GM18861 (cell line): ENCODE data around the gene UNC5C.
A peak's percentile ranks its signal among the peaks of the same experiment; 100 is the strongest.

Source experiments
- ATAC-seq: cut with Tn5 transposase; IDR thresholded peaks from one replicate; pipeline ENCODE4 v1.9.1; 2021; ENCODE audit not compliant: unreplicated experiment

Gene UNC5C

DNA sequence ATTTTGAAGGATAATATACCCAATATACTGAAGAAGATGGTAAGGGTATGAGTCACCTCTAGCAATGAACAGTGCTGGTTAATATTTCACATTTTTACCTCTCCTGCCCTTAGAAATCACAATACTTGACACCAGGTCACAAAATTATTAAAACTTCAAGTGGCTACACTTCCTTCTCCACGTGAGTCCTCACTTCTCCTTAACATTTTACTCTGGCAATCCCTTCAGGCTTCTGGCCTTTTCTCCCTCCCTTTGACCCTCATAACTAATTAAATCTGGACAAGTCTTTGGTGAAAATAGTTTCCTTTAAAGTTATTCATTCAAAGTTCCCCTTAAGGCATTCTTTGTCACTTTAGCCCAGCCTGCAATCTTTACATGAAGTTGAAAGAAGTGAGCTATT lies 190.4 kb downstream of the UNC5C start:
- no peak for ATAC-seq

DNA sequence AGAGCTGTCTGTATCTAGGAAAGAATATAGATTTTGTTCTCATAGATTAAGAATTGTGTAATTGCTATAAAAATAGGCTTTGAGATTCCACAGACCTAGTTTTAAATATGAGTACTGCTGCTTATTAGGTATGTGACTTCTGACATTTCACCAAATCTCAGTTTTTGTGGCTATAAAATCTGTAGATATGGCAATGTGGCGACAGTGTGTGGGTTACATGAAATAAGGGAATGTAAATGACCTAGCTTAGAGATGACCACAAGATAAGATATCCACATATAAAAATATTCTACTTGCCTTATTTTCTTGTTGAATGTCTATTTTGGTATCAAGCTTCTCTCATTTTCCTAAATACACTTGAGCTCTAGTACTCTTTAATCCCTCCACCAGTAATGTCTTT lies 193.8 kb downstream of the UNC5C start:
- ATAC-seq, result no peak

DNA sequence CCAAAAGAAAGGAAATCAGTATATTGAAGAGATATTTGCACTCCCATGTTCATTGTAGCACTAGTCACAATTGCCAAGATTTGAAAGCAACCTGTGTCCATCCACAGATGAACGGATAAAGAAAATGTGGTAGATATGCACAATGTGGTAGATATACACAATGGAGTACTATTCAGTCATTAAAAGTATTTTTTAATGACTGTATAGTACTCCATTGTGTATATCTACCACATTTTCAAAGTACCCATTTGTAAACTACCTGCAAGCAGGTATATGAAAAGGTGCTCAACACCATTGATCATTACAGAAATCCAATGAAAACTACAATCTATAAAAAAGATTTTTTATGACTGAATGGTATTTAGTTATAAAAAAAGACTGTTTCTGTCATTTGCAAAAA lies 200.4 kb downstream of the UNC5C start:
- no peak for ATAC-seq

DNA sequence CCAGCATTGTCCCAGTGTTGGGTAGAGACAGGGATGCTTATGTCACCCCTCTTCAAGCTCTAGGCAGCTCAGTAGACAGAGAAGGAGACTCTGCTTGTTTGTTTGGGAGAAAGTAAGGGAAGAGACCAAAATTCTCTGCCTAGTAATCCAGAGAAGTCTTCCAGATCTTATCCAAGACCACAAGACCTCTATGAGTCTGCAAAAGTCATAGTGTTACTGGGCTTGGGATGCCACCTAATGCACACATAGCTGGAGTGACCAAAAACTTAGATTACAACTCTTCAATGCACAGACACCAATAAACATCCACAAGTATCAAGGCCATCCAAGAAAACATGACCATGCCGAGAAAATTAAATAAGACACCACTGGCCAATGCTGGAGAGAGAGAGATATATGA lies 205.5 kb downstream of the UNC5C start:
- ATAC-seq, result no peak

DNA sequence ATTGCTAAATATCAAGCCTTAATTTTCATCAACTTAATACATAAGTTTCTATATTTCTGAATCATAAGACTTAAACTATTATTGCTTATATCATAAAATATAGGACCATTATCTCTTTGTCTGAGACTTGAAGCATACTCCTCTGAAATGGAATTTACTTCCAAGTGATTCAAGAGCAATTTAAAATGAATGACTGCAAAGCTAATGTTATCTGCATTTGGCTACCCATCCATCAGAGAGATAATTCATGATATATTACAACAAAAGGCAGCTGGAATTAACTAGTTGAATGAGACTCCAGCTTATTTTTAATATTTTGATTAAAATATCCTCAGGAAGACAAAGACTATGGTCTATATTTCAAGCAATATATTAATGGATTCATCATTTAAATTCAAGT lies 208.6 kb downstream of the UNC5C start:
- ATAC-seq, result no peak

DNA sequence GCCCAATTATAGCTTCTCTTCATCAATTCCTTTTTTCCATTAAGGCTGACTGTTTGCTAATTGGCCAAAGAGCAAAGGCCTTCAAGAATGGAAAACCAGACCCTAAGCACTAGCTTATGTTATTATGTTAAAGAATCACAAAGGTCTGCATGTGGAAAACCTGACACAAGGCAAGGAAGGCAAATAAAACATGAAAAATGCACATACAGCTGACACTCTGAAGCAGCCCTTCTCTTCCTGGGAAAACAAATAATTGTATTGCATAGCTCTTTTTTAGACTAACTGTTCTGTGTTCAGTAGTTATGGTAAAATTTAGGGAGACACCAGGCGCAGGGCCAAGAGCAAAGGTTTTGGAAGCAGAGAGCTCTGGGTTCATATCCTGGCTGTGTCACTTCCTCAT lies 223.1 kb downstream of the UNC5C start:
- no peak for ATAC-seq

DNA sequence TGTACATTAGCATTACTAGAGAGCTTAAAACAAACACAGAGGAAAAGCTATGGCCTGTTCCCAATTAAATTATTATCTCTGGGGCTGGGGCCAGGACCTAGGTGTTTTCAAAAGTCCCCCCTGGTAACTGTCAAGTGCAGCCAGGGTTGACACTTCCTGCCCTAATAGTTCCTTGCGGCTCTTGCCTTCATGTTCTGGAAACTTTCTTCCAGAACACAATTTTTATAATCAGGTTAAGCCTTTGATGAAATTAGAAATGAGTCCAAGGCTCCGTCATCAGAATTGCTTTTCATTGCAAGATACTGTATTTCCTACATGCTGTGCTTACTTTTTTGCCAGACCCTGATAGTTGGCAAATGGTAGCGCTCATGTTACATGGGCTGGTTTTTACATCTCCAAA lies 229.6 kb downstream of the UNC5C start:
- no peak for ATAC-seq

DNA sequence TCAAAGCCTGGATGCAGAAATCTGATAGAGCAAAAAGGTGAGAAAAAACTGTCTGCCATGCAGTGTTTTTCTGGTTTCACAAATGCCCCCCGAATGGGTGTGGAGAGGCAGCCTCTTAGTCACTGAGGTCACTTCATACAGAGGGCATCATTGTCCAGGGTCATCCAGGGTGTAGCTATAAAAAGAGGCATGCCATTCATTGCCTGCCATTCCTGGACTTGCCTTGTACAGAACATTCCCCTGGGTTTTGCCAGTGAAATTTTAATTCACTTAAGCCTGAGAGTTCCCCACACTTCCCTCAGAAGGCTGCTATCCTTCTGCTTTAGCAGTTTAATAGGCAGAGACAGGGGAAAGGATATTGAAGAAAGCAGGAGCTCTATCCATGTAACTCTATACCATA lies 230.3 kb downstream of the UNC5C start:
- no peak for ATAC-seq

DNA sequence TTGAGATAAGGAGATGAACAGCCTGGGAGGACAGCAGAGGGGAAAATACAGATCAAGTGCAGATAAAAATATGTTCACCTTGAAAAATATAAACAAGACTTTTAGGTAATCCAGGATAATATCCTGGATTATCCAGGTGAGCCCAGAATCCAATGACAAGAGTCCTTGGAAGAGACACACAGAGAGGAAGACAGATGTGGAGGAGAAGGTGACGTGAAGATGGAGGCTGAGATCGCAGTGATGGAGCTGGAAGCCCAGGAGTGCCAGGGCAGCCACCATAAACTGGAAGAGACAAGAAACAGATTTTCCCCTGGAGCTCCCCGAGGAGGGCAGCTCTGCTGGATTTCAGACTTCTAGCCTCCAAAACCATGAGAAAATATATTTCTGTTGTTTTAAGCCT lies 230.7 kb downstream of the UNC5C start:
- no peak for ATAC-seq

DNA sequence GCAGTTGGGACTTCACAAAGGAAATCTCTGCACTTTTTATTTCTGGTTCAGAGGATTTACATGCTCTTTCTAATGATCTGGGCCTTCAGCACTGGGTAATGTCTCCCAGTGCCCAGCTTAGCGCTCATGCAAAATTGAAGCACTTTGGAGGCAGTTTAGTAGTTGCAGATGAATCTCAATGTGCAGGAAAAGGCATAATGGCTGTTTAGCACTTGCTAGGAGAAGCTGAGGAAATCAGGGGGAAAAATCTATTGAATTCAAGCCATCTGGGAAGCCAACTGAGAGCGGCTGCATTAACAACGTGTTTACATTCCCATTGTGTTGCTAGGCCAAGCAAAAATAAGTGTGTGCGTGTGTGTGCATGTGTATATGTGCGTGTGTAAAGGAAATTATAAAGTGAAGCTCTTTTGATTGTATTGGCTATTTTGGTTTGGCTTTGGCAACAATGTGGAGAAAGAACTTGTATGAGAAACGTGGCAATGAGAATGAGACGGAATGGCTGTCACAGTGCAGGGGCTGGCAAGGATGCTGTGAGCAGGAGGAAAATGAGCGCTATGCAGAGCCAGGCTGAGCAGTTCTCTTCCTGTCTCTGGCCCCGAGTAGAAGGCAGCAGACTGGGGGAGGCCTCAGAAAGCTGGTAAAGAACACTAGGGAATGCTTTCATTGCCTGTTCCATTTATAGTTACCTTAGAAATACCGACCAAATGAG lies 231.5 kb downstream of the UNC5C start:
- ATAC-seq, result no peak

DNA sequence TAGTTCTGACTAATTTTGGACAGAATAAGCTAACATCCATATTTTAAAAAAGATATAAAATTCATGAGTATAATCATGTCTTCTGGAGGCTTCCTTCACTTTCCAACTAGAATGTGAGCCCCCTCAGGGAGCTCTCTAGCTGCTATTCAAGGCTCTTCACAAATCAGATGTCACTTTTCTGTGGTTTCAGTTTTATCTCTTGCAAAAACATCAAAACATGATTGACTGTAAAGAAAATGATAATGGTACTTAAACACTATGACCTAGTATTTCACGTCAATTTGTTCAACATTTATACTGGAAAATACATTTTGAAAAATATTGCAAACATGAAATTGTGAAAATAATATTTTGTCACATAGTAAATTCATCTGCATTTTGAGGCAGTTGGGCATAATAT lies 234.2 kb downstream of the UNC5C start:
- no peak for ATAC-seq

DNA sequence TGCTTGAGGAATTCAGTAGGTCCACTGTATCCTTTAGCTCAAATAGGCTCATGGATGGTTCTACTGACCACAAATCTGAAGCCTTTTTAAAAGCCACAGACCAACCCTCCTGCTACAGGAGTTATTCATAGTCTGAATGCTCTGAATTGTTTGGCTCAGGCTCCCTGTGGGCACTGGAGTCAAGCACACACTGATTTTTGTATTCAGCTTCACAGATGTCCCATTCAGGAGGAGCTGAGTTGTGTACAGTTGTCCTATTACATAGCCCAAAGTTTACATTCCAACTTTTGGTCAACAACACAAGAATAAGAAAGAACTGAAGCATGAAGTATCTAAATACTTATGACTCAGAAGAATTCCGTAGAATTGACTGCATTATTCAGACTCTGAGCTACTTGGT lies 243.9 kb downstream of the UNC5C start:
- ATAC-seq, result no peak

DNA sequence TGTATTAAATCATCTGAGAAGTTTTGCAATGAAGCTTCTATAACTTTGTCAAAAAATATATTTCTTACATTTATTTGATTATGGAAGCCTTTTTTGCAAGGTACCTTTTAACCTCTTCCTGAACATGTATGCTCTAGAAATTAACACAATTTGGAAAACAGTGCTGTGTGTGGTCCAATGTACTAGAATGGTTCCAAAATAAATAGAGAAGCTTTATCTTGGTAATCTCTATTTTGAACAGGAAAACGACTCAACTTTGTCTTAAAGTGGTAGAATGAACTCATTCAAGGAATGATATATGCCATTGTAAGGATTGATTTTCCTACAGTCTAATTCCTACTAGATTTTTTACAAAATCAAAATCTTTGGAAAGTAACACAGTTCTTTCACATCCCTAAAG lies 248.5 kb downstream of the UNC5C start:
- no peak for ATAC-seq

DNA sequence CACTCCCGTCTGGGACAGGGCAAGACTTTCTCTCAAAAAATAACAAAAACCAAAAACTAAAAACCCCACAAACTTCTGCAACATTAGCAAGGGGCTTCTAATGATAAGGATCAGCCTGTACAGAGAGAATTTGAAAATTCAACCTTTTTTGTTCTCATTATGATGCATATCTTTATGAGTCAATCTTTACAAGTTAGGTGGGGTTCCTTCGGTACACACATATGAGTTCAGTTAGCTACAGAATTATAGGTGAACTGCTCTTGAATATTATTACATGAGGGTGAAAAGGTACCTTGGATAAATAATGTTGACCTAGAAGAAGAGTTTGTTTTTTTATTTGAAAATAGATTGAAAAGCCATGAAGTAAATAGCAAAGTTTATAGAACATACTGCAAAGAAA lies 252.7 kb downstream of the UNC5C start:
- ATAC-seq, result no peak

DNA sequence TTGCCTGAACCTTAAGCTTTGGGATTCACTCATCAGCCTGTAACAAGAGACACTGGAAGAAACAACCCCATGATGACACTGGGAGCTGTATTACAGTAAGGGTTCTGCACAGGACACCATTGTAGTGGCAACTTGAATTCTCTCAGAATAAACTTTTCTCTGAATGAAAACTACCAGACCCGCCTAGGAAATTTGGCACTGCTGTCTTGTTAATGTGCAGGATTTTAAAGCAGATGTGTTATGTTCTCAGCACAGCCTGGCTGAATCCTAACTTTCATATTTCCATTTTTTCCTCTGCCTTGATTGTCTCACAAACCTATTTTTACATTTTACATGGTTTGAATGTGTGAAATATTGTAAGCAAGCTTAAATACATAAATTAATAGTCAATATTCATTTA lies 253.6 kb downstream of the UNC5C start:
- ATAC-seq, result no peak

DNA sequence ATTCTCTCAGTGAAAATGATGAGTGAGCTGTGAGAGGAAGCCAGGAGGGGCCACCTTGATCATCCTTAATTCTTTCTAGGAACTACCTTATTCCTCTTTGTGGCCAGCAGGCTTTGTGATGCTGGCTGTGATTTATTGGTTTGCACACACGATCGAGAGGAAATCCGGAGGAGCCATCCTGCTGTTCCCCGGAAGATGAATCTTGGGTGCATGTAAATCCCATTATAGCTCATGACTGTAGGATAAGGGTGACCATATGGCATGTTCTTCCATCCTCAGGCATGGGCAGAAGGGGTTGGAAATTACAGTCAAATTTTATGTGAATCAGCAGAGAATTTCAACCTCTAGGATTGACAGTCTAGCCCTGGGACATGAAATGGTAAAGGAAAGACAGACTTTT lies 254.5 kb downstream of the UNC5C start:
- ATAC-seq, result no peak

DNA sequence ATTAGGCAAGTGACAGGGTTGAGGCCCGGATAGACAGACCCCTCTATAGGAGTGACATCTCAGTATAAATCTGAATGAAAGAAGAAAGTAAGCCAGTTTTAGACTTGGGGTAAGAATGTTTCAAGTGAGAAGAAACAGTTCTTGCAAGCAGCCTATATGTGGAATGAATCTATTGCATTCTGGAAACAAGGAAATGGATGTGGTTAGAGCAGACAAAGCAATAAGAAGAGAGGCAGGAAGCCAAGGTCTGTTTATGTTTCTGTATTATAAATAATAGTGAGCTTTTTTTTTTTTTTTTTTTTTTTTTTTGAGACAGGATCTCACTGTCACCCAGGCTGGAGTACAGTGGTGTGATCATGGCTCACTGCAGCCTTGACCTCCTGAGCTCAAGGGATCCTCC lies 255.8 kb downstream of the UNC5C start:
- ATAC-seq, result no peak

DNA sequence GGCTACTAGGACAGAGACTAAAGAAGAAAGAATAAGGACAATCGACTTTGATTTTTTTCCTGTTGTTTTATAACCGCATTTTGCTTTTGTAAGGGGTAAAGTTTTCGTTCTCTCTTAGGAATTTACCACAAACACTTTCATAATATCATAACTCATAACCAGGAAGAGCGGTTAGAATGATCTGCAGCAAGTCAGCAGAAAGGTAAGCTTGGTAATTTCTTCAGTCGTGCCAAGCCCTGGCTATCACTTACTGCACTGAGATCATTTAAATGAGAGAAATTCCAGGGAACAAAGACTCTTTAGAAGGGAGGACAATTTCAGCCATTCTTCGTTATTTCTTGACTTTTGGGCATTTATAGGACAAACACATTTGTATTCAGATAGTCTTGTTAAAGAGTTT lies 258.1 kb downstream of the UNC5C start:
- ATAC-seq, result no peak

DNA sequence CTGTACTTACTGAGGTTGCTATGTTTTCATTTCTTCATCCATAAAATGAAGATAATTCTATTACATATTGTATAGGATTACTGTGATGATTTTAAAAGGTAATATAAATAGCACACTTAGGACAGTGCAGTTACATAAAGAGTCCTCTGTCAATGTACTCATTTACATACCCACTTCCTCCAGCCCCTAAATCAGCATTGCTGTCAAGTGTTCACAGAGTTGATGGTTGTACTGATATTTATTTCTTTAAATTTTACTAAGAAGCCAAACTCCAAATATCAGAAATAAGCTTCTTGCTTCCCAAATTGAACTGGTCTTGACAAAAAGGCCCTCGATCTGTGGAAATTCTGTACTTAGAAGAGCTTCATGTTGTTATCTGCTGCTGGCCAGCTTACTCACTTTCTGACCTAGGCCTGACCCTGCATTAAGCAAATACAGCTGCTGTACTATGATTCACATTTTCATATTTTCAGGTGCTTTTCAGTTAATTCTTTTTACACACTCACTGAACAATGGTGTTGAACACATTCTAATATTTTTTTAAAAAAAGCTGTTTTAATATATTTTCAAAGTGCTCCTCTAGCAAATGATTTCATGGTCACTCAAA lies 259.6 kb downstream of the UNC5C start:
- peak; percentile 77 for ATAC-seq

DNA sequence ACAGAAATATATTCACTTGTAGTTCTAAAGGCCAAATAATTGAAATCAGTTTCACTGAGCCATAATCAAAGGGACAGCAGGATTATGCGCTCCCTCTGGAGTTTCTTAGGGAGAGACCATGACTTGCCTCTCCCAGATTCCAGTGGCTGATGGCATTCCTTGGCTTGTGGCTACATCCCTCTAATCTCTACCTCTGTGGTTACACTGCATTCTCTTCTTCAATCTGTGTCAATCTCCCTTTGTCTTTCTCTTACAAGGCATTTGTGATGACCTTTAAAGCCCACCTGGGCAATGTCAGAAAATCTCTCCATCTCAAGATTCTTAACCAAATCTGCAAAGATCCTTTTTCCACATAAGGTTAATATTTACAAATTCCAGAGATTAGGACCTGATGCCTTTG lies 260.2 kb downstream of the UNC5C start:
- ATAC-seq, result no peak

DNA sequence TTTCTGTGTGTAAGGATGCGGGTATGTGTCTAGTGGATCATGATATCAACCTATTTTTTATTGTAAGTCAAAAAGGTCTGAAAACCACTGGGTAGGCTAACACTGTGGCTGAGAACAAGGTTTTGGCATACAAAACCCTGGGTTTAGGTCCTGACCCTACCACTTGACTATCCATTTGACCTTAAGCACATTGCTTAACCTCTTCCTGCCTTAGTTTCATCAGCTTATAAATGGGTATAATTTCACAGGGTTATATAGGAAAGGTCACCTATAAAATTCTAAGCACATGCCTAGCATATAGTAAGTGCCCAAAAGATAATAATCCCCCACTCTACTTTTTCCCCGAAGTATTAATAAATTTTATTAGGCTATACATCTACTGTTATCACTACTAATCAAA lies 263.0 kb downstream of the UNC5C start:
- ATAC-seq, result no peak

DNA sequence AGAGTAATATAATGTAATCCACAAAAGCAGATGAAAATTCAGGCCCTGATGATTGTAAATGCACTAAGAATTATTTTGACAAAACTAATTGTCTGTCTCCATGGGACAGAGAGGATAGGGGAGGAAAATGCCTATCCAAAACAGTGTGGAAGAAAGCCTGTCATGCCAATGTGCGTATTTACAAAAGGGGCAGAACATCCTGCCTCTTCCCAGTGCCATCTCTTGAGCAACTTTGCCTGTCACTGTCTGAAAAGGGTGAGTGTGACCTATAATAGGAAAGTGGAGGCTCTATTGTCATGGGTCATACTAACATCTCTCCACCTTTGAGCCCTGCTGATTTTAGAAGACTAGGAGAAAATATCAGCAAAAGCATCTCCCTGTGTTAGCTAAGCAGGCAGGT lies 264.1 kb downstream of the UNC5C start:
- no peak for ATAC-seq

DNA sequence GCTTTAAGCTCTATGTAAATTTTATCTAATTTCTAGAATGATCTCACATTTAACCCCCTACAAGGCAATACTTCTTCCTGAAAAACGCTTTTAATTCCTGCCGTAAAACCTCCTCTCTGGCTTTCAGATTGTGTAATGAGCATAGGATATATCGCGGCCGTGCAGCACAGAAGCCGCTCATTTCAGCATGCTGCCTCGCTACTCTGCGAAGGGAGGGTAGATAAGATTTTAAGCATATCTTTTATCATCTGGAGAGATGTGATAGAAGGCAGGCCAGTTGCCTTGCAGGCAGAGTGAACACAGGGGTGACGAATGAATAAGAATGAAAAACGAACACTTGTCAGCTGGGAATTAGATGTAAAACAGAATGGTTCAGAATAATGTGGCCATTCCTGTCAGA lies 265.5 kb downstream of the UNC5C start:
- ATAC-seq, result no peak
